K562 (cell line): ENCODE data around the gene DMBT1. TPM values are rescaled to one million over a fixed set of nuclear protein-coding genes. Genes with fewer than 3 reads are reported as not detected.

Experiments used
- ATAC-seq: fragments of 200-7000 bp; cut with Tn5 transposase; 3 replicates; pipeline ENCODE4 v1.9.1; 2020; ENCODE audit warnings: moderate library complexity
- BruUV-seq: library from RNA; stranded (reverse); fragments of 400-500 nt; replicated peaks from 2 replicates; lab custom pipeline; 2021; lab: Mats Ljungman, UMichigan
- CTCF ChIA-PET: fragments of 300-600 bp; formaldehyde crosslinking; extraction: SDS; loops from one replicate; lab custom pipeline; 2021; ENCODE audit warnings: low intra/inter-chr PET ratio; lab: Yijun Ruan, JAX
- POLR2A ChIA-PET: fragments of 300-600, 350-650 bp; sonication (Branson Sonifier 250); formaldehyde crosslinking; extraction: SDS; loops from one replicate; lab custom pipeline; 2021; ENCODE audit warnings: antibody characterized with exemption, inconsistent platforms; lab: Yijun Ruan, JAX
- DNase-seq, 4 experiments: peaks; one replicate each; pipeline versions ENCODE4 v3.0.0 to v3.0.0-alpha.2; 2011 to 2018; ENCODE audit warnings: low spot score in 3 of 4, mixed read lengths in 3 of 4; ENCODE audit errors: extremely low read depth in 1 of 4
- FAIRE-seq: peaks from 2 replicates; lab custom pipeline; 2011; peaks lifted over from hg19 to GRCh38; lab: Jason Lieb, UNC
- H2AFZ ChIP-seq: 2 replicates; pipeline ENCODE4 v1.6.0; 2011; ENCODE audit warnings: low read depth, low read length, control low read depth, inconsistent platforms
- H3K27ac ChIP-seq: fragments of 200-600 bp; 3 replicates; pipeline ENCODE4 v1.8.0; 2011; ENCODE audit warnings: low read depth, mild to moderate bottlenecking, control low read depth, inconsistent platforms, low read length, moderate library complexity, mixed read lengths; ENCODE audit errors: extremely low read depth
- H3K27me3 ChIP-seq, 2 experiments: fragments of 300-600 bp in 1 of 2; 2 replicates in 1 of 2; 3 replicates in 1 of 2; pipeline versions ENCODE4 v1.6.0 to v1.8.0; 2011; ENCODE audit warnings: inconsistent platforms in 2 of 2, low read length in 2 of 2, mild to moderate bottlenecking in 1 of 2, mixed read lengths in 1 of 2, moderate library complexity in 1 of 2; ENCODE audit not compliant: control insufficient read depth in 2 of 2, insufficient read depth in 2 of 2
- H3K36me3 ChIP-seq: fragments of 300-600 bp; 3 replicates; pipeline ENCODE4 v1.8.0; 2011; ENCODE audit warnings: mild to moderate bottlenecking, low read length, inconsistent platforms; ENCODE audit not compliant: control insufficient read depth, insufficient read depth
- H3K4me1 ChIP-seq, 2 experiments: fragments of 200-600 bp in 1 of 2; replicated peaks in 1 of 2; 2 replicates in 1 of 2; 3 replicates in 1 of 2; pipeline versions ENCODE4 v1.5.1 to v1.8.0; 2011; ENCODE audit warnings: inconsistent platforms in 2 of 2, low read length in 2 of 2, mild to moderate bottlenecking in 1 of 2, mixed read lengths in 1 of 2, moderate library complexity in 1 of 2; ENCODE audit not compliant: control insufficient read depth in 2 of 2, insufficient read depth in 2 of 2
- H3K4me2 ChIP-seq: 2 replicates; pipeline ENCODE4 v1.6.1; 2011; ENCODE audit warnings: low read length, control low read depth, inconsistent platforms, mixed read lengths; ENCODE audit not compliant: insufficient read depth
- H3K4me3 ChIP-seq: fragments of 200-600 bp; sonication (generic), shearing (Covaris generic); 2 replicates; pipeline ENCODE4 v1.5.1; 2016; ENCODE audit warnings: control low read depth, inconsistent platforms
- H3K79me2 ChIP-seq: fragments of 200-600 bp; 3 replicates; pipeline ENCODE4 v1.8.0; 2011; ENCODE audit warnings: low read length, inconsistent platforms; ENCODE audit not compliant: control insufficient read depth, insufficient read depth
- H3K9ac ChIP-seq, 2 experiments: 2 replicates each; pipeline versions ENCODE4 v1.6.0 to v1.6.1; 2011; ENCODE audit warnings: low read depth in 2 of 2, low read length in 2 of 2, control low read depth in 1 of 2, inconsistent platforms in 1 of 2, mild to moderate bottlenecking in 1 of 2, mixed read lengths in 1 of 2; ENCODE audit not compliant: insufficient read depth in 1 of 2
- H3K9me1 ChIP-seq: one replicate; pipeline ENCODE4 v1.6.0; 2011; ENCODE audit warnings: inconsistent platforms, mild to moderate bottlenecking, low read length, moderate library complexity; ENCODE audit not compliant: control insufficient read depth, insufficient read depth
- H3K9me3 ChIP-seq: replicated peaks from 2 replicates; pipeline ENCODE4 v1.5.1; 2011; ENCODE audit warnings: low read depth, low read length, inconsistent platforms; ENCODE audit not compliant: control insufficient read depth, insufficient read depth
- H4K20me1 ChIP-seq: replicated peaks from 2 replicates; pipeline ENCODE4 v1.6.1; 2011; ENCODE audit warnings: low read length, inconsistent platforms, mixed read lengths; ENCODE audit not compliant: control insufficient read depth, insufficient read depth
- CBX5 ChIP-seq: IDR thresholded peaks from 2 replicates; pipeline ENCODE4 v1.6.1; 2014; ENCODE audit warnings: low read depth, borderline replicate concordance
- FOXK1 ChIP-seq: sonication (generic); formaldehyde crosslinking; IDR thresholded peaks from 2 replicates; pipeline ENCODE4 v1.8.0; 2022; ENCODE audit warnings: missing genetic modification reagents, mild to moderate bottlenecking, borderline replicate concordance
- FOXP1 ChIP-seq: sonication (generic); formaldehyde crosslinking; IDR thresholded peaks from 2 replicates; pipeline ENCODE4 v1.8.0; 2022; ENCODE audit warnings: mild to moderate bottlenecking, missing genetic modification reagents
- NCOA4 ChIP-seq: fragments of 450-650 bp; IDR thresholded peaks from 2 replicates; pipeline ENCODE4 v1.6.1; 2018; ENCODE audit warnings: mild to moderate bottlenecking; ENCODE audit not compliant: partially characterized antibody
- U2AF2 ChIP-seq: fragments of 200-400 bp; formaldehyde crosslinking; optimal IDR thresholded peaks from 2 replicates; pipeline ENCODE3; 2017; ENCODE audit warnings: low read depth, mild to moderate bottlenecking, low read length
- YBX1 ChIP-seq: fragments of 450-650 bp; IDR thresholded peaks from 2 replicates; pipeline ENCODE4 v1.7.1; 2016; ENCODE audit warnings: mild to moderate bottlenecking
- WGBS: fragments of 100-300 bp; shearing (Covaris generic); methylation state at CpG from one replicate; pipeline ENCODE4 v1.1.6; 2016; ENCODE audit warnings: low coverage, mixed read lengths; ENCODE audit not compliant: insufficient coverage; ENCODE audit errors: missing lambda C conversion rate; 5-methylcytosine and 5-hydroxymethylcytosine counted together
- in situ Hi-C: fragments of 300-500 bp; cut with MboI; formaldehyde crosslinking; loops from 4 replicates; pipeline ENCODE4 v1.15.0; 2018; ENCODE audit warnings: inconsistent platforms, mixed read lengths
- intact Hi-C: fragments of 100-400 bp; cut with micrococcal nuclease; formaldehyde crosslinking; loops from 2 replicates; pipeline ENCODE4 v1.14.2; 2022
- polyA plus RNA-seq, 8 experiments: library from polyadenylated mRNA; depleted of rRNA in 4 of 8; stranded (reverse) in 5 of 8; unstranded in 3 of 8; fragments of >200 nt; fragmentation: Nextera tagmentation in 2 of 8; fragmentation: Illumina TruSeq in 1 of 8; extraction: Ambion mirVana in 2 of 8; extraction: Trizol in 1 of 8; gene quantifications; 2 replicates each; pipeline versions ENCODE4 v1.2.1 to v1.2.3, GENCODE V29; 2011 to 2014; ENCODE audit warnings: inconsistent platforms in 1 of 8, missing spikeins in 1 of 8
- total RNA-seq, 7 experiments: library from RNA; depleted of rRNA in 6 of 7; stranded (reverse); fragments of >200 nt in 6 of 7; fragmentation: Illumina TruSeq in 2 of 7; extraction: Trizol in 2 of 7; gene quantifications; 2 replicates each; pipeline versions ENCODE4 v1.2.1 to v1.2.3, GENCODE V29; 2011 to 2021; ENCODE audit warnings: low replicate concordance in 1 of 7
- TF ChIP-seq, protein P1 (sequence below): fragments of 450-650 bp; IDR thresholded peaks from 2 replicates; pipeline ENCODE4 v1.6.1; 2018; ENCODE audit not compliant: partially characterized antibody
- TF ChIP-seq, protein P2 (sequence below), 2 experiments: IDR thresholded peaks; 2 replicates each; pipeline ENCODE4 v1.6.1; 2011; ENCODE audit warnings: borderline replicate concordance in 1 of 2, control low read depth in 1 of 2, low read depth in 1 of 2, low read length in 1 of 2, mild to moderate bottlenecking in 1 of 2, mixed read lengths in 1 of 2, moderate library complexity in 1 of 2; ENCODE audit not compliant: insufficient read depth in 1 of 2, insufficient read length in 1 of 2, poor library complexity in 1 of 2, severe bottlenecking in 1 of 2; ENCODE audit errors: extremely low read depth in 1 of 2

DMBT1 gene
- total and polyA plus RNA-seq, 9 of the 15 experiments (the other 6 are each of a cell fraction or from before 2014, with no cell fraction given), result 0.01 to 0.07 TPM; not detected in 7

GRCh38 chr10:122660696-122661095, 100.1 kb downstream of the DMBT1 start:
- WGBS, result 0% methylated on average over 3 of the region's 6 CpGs
- ChIA-PET POLR2A (interaction anchor here (0.7 kb wide), 1 partner anchor 29 kb away, joined by 3 read pairs; no protein-coding TSS in a partner anchor), CTCF (no interaction called here)
- intact Hi-C loops (no loop called here), in situ Hi-C loops (no loop called here)
- FAIRE-seq, result no peak
- H3K27ac ChIP-seq, result no peak overlapping the region
- no peaks in the 10 kb centered on the region for H3K9me1 ChIP-seq
- no peaks in the 10 kb centered on the region for H3K4me1 ChIP-seq
- no peak for DNase-seq
- no peak overlapping the region for H3K4me3 ChIP-seq
- H3K9me3 ChIP-seq, result no peaks in the 10 kb centered on the region
- no TSS peak for BruUV-seq
- no peaks in the 10 kb centered on the region for H3K36me3 ChIP-seq
- H4K20me1 ChIP-seq, result no peaks in the 10 kb centered on the region
- H3K9ac ChIP-seq, result no peak overlapping the region
- no peak overlapping the region for H2AFZ ChIP-seq
- no peaks in the 10 kb centered on the region for H3K79me2 ChIP-seq
- no peak overlapping the region for H3K4me2 ChIP-seq
- TF ChIP-seq U2AF2 (no peak), FOXP1 (no peak), NCOA4 (no peak), YBX1 (no peak), CBX5 (no peak), FOXK1 (CRISPR knock-in tag) (no peak)
- TF ChIP-seq, protein P1, sequence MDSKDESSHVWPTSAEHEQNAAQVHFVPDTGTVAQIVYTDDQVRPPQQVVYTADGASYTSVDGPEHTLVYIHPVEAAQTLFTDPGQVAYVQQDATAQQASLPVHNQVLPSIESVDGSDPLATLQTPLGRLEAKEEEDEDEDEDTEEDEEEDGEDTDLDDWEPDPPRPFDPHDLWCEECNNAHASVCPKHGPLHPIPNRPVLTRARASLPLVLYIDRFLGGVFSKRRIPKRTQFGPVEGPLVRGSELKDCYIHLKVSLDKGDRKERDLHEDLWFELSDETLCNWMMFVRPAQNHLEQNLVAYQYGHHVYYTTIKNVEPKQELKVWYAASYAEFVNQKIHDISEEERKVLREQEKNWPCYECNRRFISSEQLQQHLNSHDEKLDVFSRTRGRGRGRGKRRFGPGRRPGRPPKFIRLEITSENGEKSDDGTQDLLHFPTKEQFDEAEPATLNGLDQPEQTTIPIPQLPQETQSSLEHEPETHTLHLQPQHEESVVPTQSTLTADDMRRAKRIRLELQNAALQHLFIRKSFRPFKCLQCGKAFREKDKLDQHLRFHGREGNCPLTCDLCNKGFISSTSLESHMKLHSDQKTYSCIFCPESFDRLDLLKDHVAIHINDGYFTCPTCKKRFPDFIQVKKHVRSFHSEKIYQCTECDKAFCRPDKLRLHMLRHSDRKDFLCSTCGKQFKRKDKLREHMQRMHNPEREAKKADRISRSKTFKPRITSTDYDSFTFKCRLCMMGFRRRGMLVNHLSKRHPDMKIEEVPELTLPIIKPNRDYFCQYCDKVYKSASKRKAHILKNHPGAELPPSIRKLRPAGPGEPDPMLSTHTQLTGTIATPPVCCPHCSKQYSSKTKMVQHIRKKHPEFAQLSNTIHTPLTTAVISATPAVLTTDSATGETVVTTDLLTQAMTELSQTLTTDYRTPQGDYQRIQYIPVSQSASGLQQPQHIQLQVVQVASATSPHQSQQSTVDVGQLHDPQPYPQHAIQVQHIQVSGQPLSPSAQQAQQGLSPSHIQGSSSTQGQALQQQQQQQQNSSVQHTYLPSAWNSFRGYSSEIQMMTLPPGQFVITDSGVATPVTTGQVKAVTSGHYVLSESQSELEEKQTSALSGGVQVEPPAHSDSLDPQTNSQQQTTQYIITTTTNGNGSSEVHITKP, result no peak
- TF ChIP-seq, protein P2, sequence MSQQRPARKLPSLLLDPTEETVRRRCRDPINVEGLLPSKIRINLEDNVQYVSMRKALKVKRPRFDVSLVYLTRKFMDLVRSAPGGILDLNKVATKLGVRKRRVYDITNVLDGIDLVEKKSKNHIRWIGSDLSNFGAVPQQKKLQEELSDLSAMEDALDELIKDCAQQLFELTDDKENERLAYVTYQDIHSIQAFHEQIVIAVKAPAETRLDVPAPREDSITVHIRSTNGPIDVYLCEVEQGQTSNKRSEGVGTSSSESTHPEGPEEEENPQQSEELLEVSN (IDR thresholded peaks at IDR 0.05; ENCODE audit: borderline replicate concordance in 1 of 2, extremely low read depth in 1 of 2, insufficient read depth in 1 of 2, insufficient read length in 1 of 2, low read depth in 1 of 2, low read length in 1 of 2, poor library complexity in 1 of 2, severe bottlenecking in 1 of 2), result no peak
- H3K27me3 ChIP-seq, result peaks cover 0 to 5% of the 10 kb centered on the region in 2 experiments; a peak in 2 of 5 replicates
- ATAC-seq, result no peak
